Measurements from ENCODE around the gene TMEM175. TPM values are rescaled to one million over a fixed set of nuclear protein-coding genes. Genes with fewer than 3 reads are reported as not detected.

Gene TMEM175
- total RNA-seq, 1 donor from 2014 or later: 62.7 TPM

DNA sequence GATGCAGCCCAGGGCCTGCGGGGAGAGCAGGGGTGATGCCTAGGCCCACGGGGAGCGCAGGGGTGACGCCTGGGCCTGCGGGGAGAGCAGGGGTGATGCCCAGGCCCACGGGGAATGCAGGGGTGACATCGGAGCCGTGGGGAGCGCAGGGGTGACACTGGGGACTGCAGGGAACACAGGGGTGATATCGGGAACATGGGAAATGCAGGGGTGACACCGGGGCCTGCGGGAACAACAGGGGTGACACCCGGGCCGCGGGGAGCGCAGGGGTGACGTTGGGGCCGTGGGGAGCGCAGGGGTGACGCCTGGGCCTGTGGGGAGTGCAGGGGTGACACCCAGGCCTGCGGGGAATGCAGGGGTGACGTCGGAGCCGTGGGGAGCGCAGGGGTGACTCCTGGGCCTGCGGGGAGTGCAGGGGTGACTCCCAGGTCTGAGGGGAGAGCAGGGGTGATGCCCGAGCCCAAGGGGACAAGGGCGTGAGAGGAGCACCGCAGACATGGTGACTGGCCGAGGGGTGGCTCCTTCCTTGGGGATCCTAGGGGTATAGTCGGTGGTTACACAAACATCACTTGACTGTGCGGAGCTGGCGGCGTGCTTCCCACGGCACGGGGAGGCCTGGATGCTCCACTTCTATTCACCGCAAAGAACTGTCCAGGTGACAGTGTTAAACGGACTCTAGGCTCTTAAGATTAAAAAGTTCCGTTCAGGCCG, 38.1 kb upstream of the TMEM175 start:
- Mint-ChIP-seq H3K36me3 (ENCODE audit: unreplicated experiment) (no peaks in the 10 kb centered on the region), H3K27ac (ENCODE audit: unreplicated experiment) (no peak overlapping the region), H3K9me3 (ENCODE audit: unreplicated experiment) (peaks cover 1% of the 10 kb centered on the region), H3K4me3 (ENCODE audit: unreplicated experiment) (no peak overlapping the region), H3K27me3 (ENCODE audit: unreplicated experiment) (no peaks in the 10 kb centered on the region), H3K4me1 (ENCODE audit: low read depth, unreplicated experiment) (peaks cover 6% of the 10 kb centered on the region)
- TF ChIP-seq, protein P1, sequence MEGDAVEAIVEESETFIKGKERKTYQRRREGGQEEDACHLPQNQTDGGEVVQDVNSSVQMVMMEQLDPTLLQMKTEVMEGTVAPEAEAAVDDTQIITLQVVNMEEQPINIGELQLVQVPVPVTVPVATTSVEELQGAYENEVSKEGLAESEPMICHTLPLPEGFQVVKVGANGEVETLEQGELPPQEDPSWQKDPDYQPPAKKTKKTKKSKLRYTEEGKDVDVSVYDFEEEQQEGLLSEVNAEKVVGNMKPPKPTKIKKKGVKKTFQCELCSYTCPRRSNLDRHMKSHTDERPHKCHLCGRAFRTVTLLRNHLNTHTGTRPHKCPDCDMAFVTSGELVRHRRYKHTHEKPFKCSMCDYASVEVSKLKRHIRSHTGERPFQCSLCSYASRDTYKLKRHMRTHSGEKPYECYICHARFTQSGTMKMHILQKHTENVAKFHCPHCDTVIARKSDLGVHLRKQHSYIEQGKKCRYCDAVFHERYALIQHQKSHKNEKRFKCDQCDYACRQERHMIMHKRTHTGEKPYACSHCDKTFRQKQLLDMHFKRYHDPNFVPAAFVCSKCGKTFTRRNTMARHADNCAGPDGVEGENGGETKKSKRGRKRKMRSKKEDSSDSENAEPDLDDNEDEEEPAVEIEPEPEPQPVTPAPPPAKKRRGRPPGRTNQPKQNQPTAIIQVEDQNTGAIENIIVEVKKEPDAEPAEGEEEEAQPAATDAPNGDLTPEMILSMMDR (IDR thresholded peaks at IDR 0.05; ENCODE audit: partially characterized antibody, unreplicated experiment): no peak
- DNase-seq: no peak

DNA sequence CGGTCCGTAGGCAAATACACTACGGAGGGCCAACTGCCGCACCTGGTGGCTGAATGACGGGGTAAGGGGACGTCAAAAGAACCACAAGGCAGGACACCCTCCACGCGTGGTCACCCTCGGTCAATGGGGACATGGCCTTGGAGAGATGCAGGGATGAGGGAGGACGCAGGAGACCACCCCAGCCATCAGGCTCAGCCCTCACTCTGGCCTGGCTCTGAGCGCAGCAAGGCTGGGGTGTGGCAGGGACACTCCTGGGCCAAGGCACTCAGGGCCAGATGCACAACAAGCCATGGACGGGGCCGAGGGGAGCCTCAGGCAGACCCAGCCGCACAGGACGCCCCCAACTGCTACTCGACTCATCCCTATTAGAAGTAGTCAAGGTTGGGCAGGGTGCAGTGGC, 36.7 kb upstream of the TMEM175 start:
- TF ChIP-seq, protein P1 (IDR thresholded peaks at IDR 0.05; ENCODE audit: partially characterized antibody, unreplicated experiment): no peak
- no peak overlapping the region for H3K27ac Mint-ChIP-seq (ENCODE audit: unreplicated experiment)
- peaks cover 1% of the 10 kb centered on the region for H3K9me3 Mint-ChIP-seq (ENCODE audit: unreplicated experiment)
- H3K36me3 Mint-ChIP-seq (ENCODE audit: unreplicated experiment): no peaks in the 10 kb centered on the region
- no peaks in the 10 kb centered on the region for H3K27me3 Mint-ChIP-seq (ENCODE audit: unreplicated experiment)
- DNase-seq: no peak
- peaks cover 9% of the 10 kb centered on the region for H3K4me1 Mint-ChIP-seq (ENCODE audit: low read depth, unreplicated experiment)
- H3K4me3 Mint-ChIP-seq (ENCODE audit: unreplicated experiment): no peak overlapping the region

DNA sequence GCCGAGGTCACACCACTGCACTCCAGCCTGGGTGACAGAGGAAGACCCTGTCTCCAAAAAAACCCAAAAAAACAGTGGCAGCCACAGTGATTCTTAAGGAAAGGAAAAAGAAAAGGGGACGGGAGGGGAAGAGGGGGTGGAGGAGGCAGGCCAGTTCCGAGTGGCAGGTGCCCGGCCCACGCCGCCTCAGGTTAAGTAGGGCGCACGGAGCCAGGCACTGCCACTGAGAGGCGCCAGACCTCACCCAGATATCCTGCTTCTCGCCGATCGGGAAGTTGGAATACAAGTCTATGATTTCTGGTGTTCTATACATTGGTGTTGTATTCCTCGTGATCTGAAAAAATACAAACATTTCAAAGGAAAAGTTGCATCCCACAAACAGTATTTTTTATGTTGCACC, 36.0 kb upstream of the TMEM175 start:
- Mint-ChIP-seq H3K27me3 (ENCODE audit: unreplicated experiment) (no peaks in the 10 kb centered on the region), H3K4me3 (ENCODE audit: unreplicated experiment) (no peak overlapping the region), H3K4me1 (ENCODE audit: low read depth, unreplicated experiment) (peaks cover 9% of the 10 kb centered on the region), H3K27ac (ENCODE audit: unreplicated experiment) (no peak overlapping the region), H3K36me3 (ENCODE audit: unreplicated experiment) (no peaks in the 10 kb centered on the region), H3K9me3 (ENCODE audit: unreplicated experiment) (peaks cover 1% of the 10 kb centered on the region)
- TF ChIP-seq, protein P1 (IDR thresholded peaks at IDR 0.05; ENCODE audit: partially characterized antibody, unreplicated experiment): no peak
- DNase-seq: no peak

DNA sequence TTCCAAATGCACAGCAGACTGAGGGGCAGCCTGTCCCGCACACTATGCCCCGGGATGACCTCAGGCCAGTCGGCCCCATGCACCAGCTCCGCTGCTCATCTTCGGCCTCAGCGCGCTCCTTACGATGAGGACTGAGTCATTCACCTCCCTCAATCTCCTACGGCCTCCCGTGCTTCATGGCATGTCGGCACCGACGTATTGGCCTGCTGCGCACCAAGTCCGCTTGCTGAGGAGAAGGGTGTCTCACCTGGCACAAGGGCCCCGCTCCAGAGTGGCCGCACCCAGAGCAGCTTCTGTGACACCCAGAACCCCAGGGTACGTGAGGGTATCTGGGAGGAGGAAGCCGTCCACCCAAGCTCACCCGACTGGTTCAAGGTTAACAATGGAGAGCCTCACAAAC, 35.6 kb upstream of the TMEM175 start:
- no peak for DNase-seq
- TF ChIP-seq, protein P1 (IDR thresholded peaks at IDR 0.05; ENCODE audit: partially characterized antibody, unreplicated experiment): no peak
- peaks cover 5% of the 10 kb centered on the region for H3K4me1 Mint-ChIP-seq (ENCODE audit: low read depth, unreplicated experiment)
- no peaks in the 10 kb centered on the region for H3K27me3 Mint-ChIP-seq (ENCODE audit: unreplicated experiment)
- no peak overlapping the region for H3K27ac Mint-ChIP-seq (ENCODE audit: unreplicated experiment)
- H3K36me3 Mint-ChIP-seq (ENCODE audit: unreplicated experiment): no peaks in the 10 kb centered on the region
- peaks cover 1% of the 10 kb centered on the region for H3K9me3 Mint-ChIP-seq (ENCODE audit: unreplicated experiment)
- no peak overlapping the region for H3K4me3 Mint-ChIP-seq (ENCODE audit: unreplicated experiment)

DNA sequence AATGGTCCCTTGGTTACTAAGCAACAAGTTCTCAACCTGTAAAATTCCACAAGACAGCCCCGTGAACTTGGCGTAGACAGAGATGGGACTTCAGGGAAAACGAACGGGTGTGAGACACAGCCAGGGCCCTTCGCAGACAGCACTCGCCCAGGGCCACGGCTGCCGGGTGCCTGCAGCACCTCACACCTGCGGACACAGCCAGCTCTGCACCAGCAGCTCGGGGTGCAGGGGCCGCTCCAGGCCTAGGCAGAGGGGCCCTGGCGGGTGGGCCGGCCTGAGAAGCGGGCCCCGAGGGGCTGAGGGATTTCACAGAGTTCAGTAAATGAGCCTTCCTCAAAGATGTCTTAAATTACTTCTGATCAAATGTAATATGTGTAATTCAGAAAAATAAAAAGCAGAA, 34.1 kb upstream of the TMEM175 start:
- DNase-seq: no peak
- Mint-ChIP-seq H3K4me3 (ENCODE audit: unreplicated experiment) (no peak overlapping the region), H3K4me1 (ENCODE audit: low read depth, unreplicated experiment) (peaks cover 5% of the 10 kb centered on the region), H3K36me3 (ENCODE audit: unreplicated experiment) (no peaks in the 10 kb centered on the region), H3K27me3 (ENCODE audit: unreplicated experiment) (no peaks in the 10 kb centered on the region), H3K9me3 (ENCODE audit: unreplicated experiment) (peaks cover 4% of the 10 kb centered on the region), H3K27ac (ENCODE audit: unreplicated experiment) (no peak overlapping the region)
- TF ChIP-seq, protein P1 (IDR thresholded peaks at IDR 0.05; ENCODE audit: partially characterized antibody, unreplicated experiment): no peak
